Measurements from ENCODE around the gene MEGF10.

MEGF10 gene

DNA sequence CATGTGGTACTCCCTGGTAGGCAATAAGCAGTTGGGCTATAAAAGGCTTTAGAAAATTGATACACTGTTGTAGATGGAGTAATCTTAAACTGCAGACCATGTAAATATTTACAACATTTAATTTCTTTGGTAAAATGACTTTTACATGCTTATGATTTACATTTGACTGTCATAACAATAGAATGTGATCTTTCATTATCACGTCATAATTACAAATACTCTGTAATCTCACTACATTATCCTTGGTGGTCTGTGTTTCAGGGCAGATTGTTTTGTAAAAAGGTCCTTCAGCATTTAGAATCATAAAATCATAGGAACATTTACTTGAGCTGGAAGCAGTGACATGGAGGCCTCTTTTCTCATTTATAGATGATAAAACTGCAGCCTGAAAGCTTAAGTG is 153.6 kb downstream of the MEGF10 start:
- H3K9ac ChIP-seq (ENCODE audit: low read depth in 1 of 2, low read length in 2 of 2): no peak overlapping the region
- H3K4me1 ChIP-seq (ENCODE audit: control insufficient read depth in 1 of 2, insufficient read depth in 2 of 2, low read length in 2 of 2): peaks cover 0 to 12% of the 10 kb centered on the region in 2 donors
- H3K36me3 ChIP-seq (ENCODE audit: control insufficient read depth in 1 of 2, insufficient read depth in 2 of 2, low read length in 2 of 2): no peaks in the 10 kb centered on the region
- no peak overlapping the region for H3K4me3 ChIP-seq (ENCODE audit: low read depth in 1 of 2, low read length in 2 of 2)
- H3K9me3 ChIP-seq (ENCODE audit: control insufficient read depth in 1 of 2, low read length in 2 of 2): no peaks in the 10 kb centered on the region
- no peak overlapping the region for H3K27ac ChIP-seq (ENCODE audit: low read depth, low read length)
- no peaks in the 10 kb centered on the region for H3K27me3 ChIP-seq (ENCODE audit: control insufficient read depth in 1 of 2, insufficient read depth in 2 of 2, low read length in 2 of 2)

DNA sequence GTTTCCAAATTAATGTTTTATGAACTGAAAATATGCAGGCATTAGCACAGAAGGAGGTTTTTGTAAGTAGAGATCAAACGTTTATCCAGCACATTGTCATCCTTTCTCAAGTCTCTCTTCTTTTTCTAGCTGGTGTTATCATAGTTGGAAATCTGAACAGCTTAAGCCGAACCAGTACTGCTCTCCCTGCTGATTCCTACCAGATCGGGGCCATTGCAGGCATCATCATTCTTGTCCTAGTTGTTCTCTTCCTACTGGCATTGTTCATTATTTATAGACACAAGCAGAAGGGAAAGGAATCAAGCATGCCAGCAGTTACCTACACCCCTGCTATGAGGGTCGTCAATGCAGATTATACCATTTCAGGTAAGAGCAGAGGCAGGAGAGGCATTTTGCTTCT is 154.7 kb downstream of the MEGF10 start:
- H3K9ac ChIP-seq (ENCODE audit: low read depth in 1 of 2, low read length in 2 of 2): no peak overlapping the region
- H3K4me3 ChIP-seq (ENCODE audit: low read depth in 1 of 2, low read length in 2 of 2): no peak overlapping the region
- H3K27ac ChIP-seq (ENCODE audit: low read depth, low read length): no peak overlapping the region

DNA sequence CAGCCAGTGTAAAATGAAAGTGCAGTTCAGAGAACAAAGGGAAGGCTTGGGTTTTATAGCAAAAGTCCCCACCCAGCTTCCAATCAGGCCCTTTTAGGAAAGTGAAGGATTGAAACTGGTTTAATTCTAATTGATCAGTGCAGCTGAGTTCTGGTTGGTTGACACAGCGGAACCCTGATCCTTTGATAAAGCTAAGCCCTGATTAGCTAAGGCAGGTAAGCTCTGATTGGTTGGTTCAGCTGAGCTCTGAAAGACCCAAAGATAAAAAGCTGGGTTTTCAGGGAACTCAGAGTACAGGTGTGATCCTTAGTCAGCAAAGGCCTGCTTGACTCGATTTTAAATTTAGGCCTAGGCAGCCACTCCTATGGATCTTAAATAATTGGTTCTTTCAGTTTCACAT is 156.0 kb downstream of the MEGF10 start:
- H3K4me1 ChIP-seq (ENCODE audit: control insufficient read depth in 1 of 2, insufficient read depth in 2 of 2, low read length in 2 of 2): peaks cover 0 to 12% of the 10 kb centered on the region in 2 donors
- no peaks in the 10 kb centered on the region for H3K9me3 ChIP-seq (ENCODE audit: control insufficient read depth in 1 of 2, low read length in 2 of 2)
- H3K9ac ChIP-seq (ENCODE audit: low read depth in 1 of 2, low read length in 2 of 2): no peak overlapping the region
- H3K27ac ChIP-seq (ENCODE audit: low read depth, low read length): no peak overlapping the region
- no peak overlapping the region for H3K4me3 ChIP-seq (ENCODE audit: low read depth in 1 of 2, low read length in 2 of 2)
- H3K36me3 ChIP-seq (ENCODE audit: control insufficient read depth in 1 of 2, insufficient read depth in 2 of 2, low read length in 2 of 2): no peaks in the 10 kb centered on the region
- H3K27me3 ChIP-seq (ENCODE audit: control insufficient read depth in 1 of 2, insufficient read depth in 2 of 2, low read length in 2 of 2): no peaks in the 10 kb centered on the region

More for the DNA sequence above, 154.7 kb downstream of the MEGF10 start:
- Histone ChIP-seq H3K9me3 (ENCODE audit: control insufficient read depth in 1 of 2, low read length in 2 of 2) (no peaks in the 10 kb centered on the region), H3K4me1 (ENCODE audit: control insufficient read depth in 1 of 2, insufficient read depth in 2 of 2, low read length in 2 of 2) (peaks cover 0 to 12% of the 10 kb centered on the region in 2 donors), H3K36me3 (ENCODE audit: control insufficient read depth in 1 of 2, insufficient read depth in 2 of 2, low read length in 2 of 2) (no peaks in the 10 kb centered on the region), H3K27me3 (ENCODE audit: control insufficient read depth in 1 of 2, insufficient read depth in 2 of 2, low read length in 2 of 2) (no peaks in the 10 kb centered on the region)

DNA sequence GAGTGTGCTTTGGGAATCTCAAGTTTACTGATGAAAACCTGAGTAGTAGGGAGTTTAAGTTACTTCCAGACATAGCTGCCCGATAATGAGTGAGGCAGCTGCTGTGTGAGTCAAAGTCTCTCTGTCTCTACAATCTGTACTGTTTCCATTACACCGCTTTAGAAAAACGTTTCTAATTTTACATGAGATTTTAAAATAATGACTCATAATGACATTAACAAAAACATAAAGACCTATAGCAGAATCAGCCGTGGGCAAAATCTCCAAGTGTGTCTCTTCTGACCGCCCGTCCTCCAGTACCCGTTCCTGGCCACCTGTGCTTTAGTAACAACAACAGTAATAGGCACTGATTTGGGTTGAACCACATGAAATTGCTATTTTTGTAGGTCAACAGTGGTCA is 157.2 kb downstream of the MEGF10 start:
- H3K4me1 ChIP-seq (ENCODE audit: control insufficient read depth in 1 of 2, insufficient read depth in 2 of 2, low read length in 2 of 2): peaks cover 3 to 19% of the 10 kb centered on the region in 2 donors
- H3K27me3 ChIP-seq (ENCODE audit: control insufficient read depth in 1 of 2, insufficient read depth in 2 of 2, low read length in 2 of 2): no peaks in the 10 kb centered on the region
- H3K9ac ChIP-seq (ENCODE audit: low read depth in 1 of 2, low read length in 2 of 2): no peak overlapping the region
- H3K4me3 ChIP-seq (ENCODE audit: low read depth in 1 of 2, low read length in 2 of 2): no peak overlapping the region
- H3K36me3 ChIP-seq (ENCODE audit: control insufficient read depth in 1 of 2, insufficient read depth in 2 of 2, low read length in 2 of 2): no peaks in the 10 kb centered on the region
- no peak overlapping the region for H3K27ac ChIP-seq (ENCODE audit: low read depth, low read length)
- no peaks in the 10 kb centered on the region for H3K9me3 ChIP-seq (ENCODE audit: control insufficient read depth in 1 of 2, low read length in 2 of 2)

DNA sequence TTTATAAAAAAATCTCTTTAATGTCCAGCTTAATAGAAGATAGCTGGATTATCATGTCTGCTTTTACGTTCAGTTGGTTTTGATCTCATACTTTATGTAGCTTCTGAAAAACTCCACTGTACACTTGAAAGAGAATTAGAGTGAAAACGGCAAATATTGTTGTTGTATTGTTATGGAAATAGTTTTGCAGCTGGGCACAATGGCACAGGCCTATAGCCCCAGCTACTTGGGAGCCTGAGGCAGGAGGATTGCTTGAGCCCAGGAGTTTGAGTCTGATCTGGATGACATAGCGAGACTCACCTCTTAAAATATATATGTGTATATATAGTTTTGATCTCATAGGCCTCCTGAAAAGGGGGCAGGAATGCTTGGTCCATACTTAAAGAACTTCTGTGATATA is 159.4 kb downstream of the MEGF10 start:
- H3K9me3 ChIP-seq (ENCODE audit: control insufficient read depth in 1 of 2, low read length in 2 of 2): no peaks in the 10 kb centered on the region
- H3K36me3 ChIP-seq (ENCODE audit: control insufficient read depth in 1 of 2, insufficient read depth in 2 of 2, low read length in 2 of 2): no peaks in the 10 kb centered on the region
- no peak overlapping the region for H3K9ac ChIP-seq (ENCODE audit: low read depth in 1 of 2, low read length in 2 of 2)
- H3K27me3 ChIP-seq (ENCODE audit: control insufficient read depth in 1 of 2, insufficient read depth in 2 of 2, low read length in 2 of 2): no peaks in the 10 kb centered on the region
- H3K4me3 ChIP-seq (ENCODE audit: low read depth in 1 of 2, low read length in 2 of 2): no peak overlapping the region
- H3K4me1 ChIP-seq (ENCODE audit: control insufficient read depth in 1 of 2, insufficient read depth in 2 of 2, low read length in 2 of 2): peaks cover 5 to 20% of the 10 kb centered on the region in 2 donors
- no peak overlapping the region for H3K27ac ChIP-seq (ENCODE audit: low read depth, low read length)

DNA sequence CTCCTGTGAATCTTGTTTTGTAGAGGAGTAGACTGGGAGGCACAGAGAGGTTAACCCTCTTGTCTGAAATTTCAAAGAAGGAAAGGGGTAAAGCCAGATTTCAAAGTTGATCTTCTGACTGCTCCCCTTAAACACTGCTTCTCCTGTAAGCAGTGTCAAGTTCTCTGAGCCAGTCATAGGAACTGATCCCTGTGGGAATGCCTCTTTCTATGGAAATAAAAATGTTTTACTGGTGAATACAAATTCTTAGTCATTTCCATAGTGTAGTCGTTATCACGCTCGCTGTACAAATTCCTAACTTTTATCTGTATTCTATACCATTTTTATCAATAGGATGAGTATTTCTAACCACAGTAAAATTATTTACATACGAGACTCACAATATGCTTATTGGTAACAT is 160.5 kb downstream of the MEGF10 start:
- Histone ChIP-seq H3K9ac (ENCODE audit: low read depth in 1 of 2, low read length in 2 of 2) (no peak overlapping the region), H3K36me3 (ENCODE audit: control insufficient read depth in 1 of 2, insufficient read depth in 2 of 2, low read length in 2 of 2) (no peaks in the 10 kb centered on the region), H3K4me1 (ENCODE audit: control insufficient read depth in 1 of 2, insufficient read depth in 2 of 2, low read length in 2 of 2) (peaks cover 5 to 20% of the 10 kb centered on the region in 2 donors), H3K27me3 (ENCODE audit: control insufficient read depth in 1 of 2, insufficient read depth in 2 of 2, low read length in 2 of 2) (no peaks in the 10 kb centered on the region), H3K27ac (ENCODE audit: low read depth, low read length) (no peak overlapping the region), H3K9me3 (ENCODE audit: control insufficient read depth in 1 of 2, low read length in 2 of 2) (no peaks in the 10 kb centered on the region), H3K4me3 (ENCODE audit: low read depth in 1 of 2, low read length in 2 of 2) (no peak overlapping the region)

DNA sequence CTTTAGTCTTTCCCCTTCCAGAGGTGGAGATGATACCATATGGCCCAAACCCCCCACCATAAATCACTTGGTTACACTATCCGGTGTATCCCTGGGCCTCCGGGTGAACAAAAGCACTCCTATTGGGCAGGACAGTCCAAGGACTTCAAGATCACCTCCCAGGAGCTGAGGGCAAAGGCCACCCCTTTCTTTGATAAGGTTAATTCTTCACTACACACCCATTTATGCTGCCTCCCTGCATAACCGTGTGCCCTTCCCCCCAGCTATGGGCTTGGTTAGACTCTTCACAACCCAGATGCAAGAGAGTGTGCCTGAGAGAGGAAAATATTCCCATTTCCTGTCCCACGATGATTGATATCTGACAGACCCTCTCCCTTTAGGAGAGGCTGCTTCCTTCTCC is 162.0 kb downstream of the MEGF10 start:
- Histone ChIP-seq H3K36me3 (ENCODE audit: control insufficient read depth in 1 of 2, insufficient read depth in 2 of 2, low read length in 2 of 2) (no peaks in the 10 kb centered on the region), H3K4me3 (ENCODE audit: low read depth in 1 of 2, low read length in 2 of 2) (no peak overlapping the region), H3K27me3 (ENCODE audit: control insufficient read depth in 1 of 2, insufficient read depth in 2 of 2, low read length in 2 of 2) (no peaks in the 10 kb centered on the region), H3K9ac (ENCODE audit: low read depth in 1 of 2, low read length in 2 of 2) (no peak overlapping the region), H3K9me3 (ENCODE audit: control insufficient read depth in 1 of 2, low read length in 2 of 2) (no peaks in the 10 kb centered on the region), H3K27ac (ENCODE audit: low read depth, low read length) (no peak overlapping the region), H3K4me1 (ENCODE audit: control insufficient read depth in 1 of 2, insufficient read depth in 2 of 2, low read length in 2 of 2) (peaks cover 5 to 15% of the 10 kb centered on the region in 2 donors)

DNA sequence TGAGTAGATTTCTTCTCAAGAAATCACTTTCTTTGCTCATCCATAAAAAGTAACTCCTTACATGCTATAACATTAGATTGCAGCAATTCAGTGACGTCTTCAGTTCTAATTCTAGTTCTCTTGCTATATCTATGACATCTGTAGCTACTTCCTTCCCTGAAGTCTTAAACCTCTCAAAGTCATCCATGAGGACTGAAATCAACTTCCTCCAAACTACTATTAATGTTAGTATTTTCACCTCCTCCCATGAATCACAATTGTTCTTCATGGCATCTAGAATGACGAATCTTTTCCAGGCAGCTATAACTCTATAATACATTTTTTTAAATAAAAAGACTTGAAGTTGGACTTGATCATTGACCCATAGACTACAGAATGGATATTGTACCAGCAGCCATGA is 180.6 kb downstream of the MEGF10 start:
- no peaks in the 10 kb centered on the region for H3K9me3 ChIP-seq (ENCODE audit: control insufficient read depth in 1 of 2, low read length in 2 of 2)
- H3K27ac ChIP-seq (ENCODE audit: low read depth, low read length): no peak overlapping the region
- H3K4me1 ChIP-seq (ENCODE audit: control insufficient read depth in 1 of 2, insufficient read depth in 2 of 2, low read length in 2 of 2): no peaks in the 10 kb centered on the region
- H3K27me3 ChIP-seq (ENCODE audit: control insufficient read depth in 1 of 2, insufficient read depth in 2 of 2, low read length in 2 of 2): no peaks in the 10 kb centered on the region
- H3K9ac ChIP-seq (ENCODE audit: low read depth in 1 of 2, low read length in 2 of 2): no peak overlapping the region
- H3K4me3 ChIP-seq (ENCODE audit: low read depth in 1 of 2, low read length in 2 of 2): no peak overlapping the region
- H3K36me3 ChIP-seq (ENCODE audit: control insufficient read depth in 1 of 2, insufficient read depth in 2 of 2, low read length in 2 of 2): no peaks in the 10 kb centered on the region

DNA sequence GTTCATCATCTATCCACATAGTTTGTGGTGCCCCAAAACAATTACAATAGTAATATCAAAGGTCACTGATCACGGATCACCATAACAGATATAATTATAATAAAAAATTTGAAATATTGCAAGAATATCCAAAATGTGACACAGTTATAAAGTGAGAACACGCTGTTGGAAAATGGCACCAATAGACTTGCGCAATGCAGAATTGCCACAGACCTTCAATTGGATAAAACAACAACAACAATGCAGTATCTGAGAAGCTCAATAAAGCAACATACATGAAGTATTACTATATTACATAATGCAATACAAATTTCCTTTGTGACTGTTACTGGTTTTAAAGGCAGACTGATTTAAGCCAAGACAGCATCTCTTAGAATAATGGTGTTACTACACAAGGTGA is 182.1 kb downstream of the MEGF10 start:
- Histone ChIP-seq H3K4me1 (ENCODE audit: control insufficient read depth in 1 of 2, insufficient read depth in 2 of 2, low read length in 2 of 2) (no peaks in the 10 kb centered on the region), H3K36me3 (ENCODE audit: control insufficient read depth in 1 of 2, insufficient read depth in 2 of 2, low read length in 2 of 2) (no peaks in the 10 kb centered on the region)

DNA sequence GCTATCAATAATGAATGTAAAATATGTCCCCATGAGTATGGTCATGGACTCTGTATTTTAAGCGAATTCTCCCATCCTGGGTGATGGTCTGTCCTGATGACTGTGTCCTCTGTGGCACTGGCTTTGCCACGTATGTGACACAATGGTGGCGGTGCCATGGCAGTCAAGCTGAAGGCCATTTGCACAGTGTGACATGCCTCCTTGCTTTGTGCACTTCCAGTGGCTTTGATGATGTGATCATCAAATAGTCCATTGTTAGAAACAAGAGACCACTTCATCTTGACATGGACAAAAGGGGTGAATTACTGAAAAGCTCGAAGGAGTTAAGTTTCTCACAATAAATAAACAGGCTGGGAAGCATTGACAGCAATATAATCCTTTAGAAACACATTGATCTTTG is 195.9 kb downstream of the MEGF10 start:
- H3K36me3 ChIP-seq (ENCODE audit: control insufficient read depth in 1 of 2, insufficient read depth in 2 of 2, low read length in 2 of 2): no peaks in the 10 kb centered on the region
- H3K4me1 ChIP-seq (ENCODE audit: control insufficient read depth in 1 of 2, insufficient read depth in 2 of 2, low read length in 2 of 2): peaks cover 0 to 9% of the 10 kb centered on the region in 2 donors
- no peak overlapping the region for H3K27ac ChIP-seq (ENCODE audit: low read depth, low read length)

More for the DNA sequence above, 182.1 kb downstream of the MEGF10 start:
- Histone ChIP-seq H3K4me3 (ENCODE audit: low read depth in 1 of 2, low read length in 2 of 2) (no peak overlapping the region), H3K27ac (ENCODE audit: low read depth, low read length) (no peak overlapping the region), H3K9ac (ENCODE audit: low read depth in 1 of 2, low read length in 2 of 2) (no peak overlapping the region), H3K9me3 (ENCODE audit: control insufficient read depth in 1 of 2, low read length in 2 of 2) (no peaks in the 10 kb centered on the region), H3K27me3 (ENCODE audit: control insufficient read depth in 1 of 2, insufficient read depth in 2 of 2, low read length in 2 of 2) (no peaks in the 10 kb centered on the region)

More for the DNA sequence above, 195.9 kb downstream of the MEGF10 start:
- Histone ChIP-seq H3K9me3 (ENCODE audit: control insufficient read depth in 1 of 2, low read length in 2 of 2) (no peaks in the 10 kb centered on the region), H3K4me3 (ENCODE audit: low read depth in 1 of 2, low read length in 2 of 2) (no peak overlapping the region), H3K9ac (ENCODE audit: low read depth in 1 of 2, low read length in 2 of 2) (no peak overlapping the region), H3K27me3 (ENCODE audit: control insufficient read depth in 1 of 2, insufficient read depth in 2 of 2, low read length in 2 of 2) (no peaks in the 10 kb centered on the region)
